IMR-90 (cell line): ENCODE data around the gene AMZ1. TPM values are rescaled to one million over a fixed set of nuclear protein-coding genes. Genes with fewer than 3 reads are reported as not detected.

Experiments used
- ATAC-seq: fragments of 200-7000 bp; cut with Tn5 transposase; 2 replicates; pipeline ENCODE4 v1.9.1; 2020; ENCODE audit warnings: low read depth, mild to moderate bottlenecking, moderate library complexity
- BruUV-seq: library from RNA; stranded (reverse); fragments of 400-500 nt; replicated peaks from 2 replicates; lab custom pipeline; 2021; lab: Mats Ljungman, UMichigan
- CTCF ChIA-PET: fragments of 300-600 bp; formaldehyde crosslinking; extraction: SDS; loops from one replicate; lab custom pipeline; 2021; ENCODE audit warnings: antibody characterized with exemption; lab: Yijun Ruan, JAX
- POLR2A ChIA-PET: fragments of 300-600 bp; sonication (Branson Sonifier 250); formaldehyde crosslinking; loops from one replicate; lab custom pipeline; 2022; ENCODE audit warnings: antibody characterized with exemption; ENCODE audit not compliant: unreplicated experiment; lab: Charles Lee
- DNase-seq: peaks from one replicate; pipeline ENCODE4 v3.0.0; 2013
- H2AFZ ChIP-seq: replicated peaks from 2 replicates; pipeline ENCODE3; 2013; ENCODE audit warnings: low read length, mild to moderate bottlenecking; ENCODE audit not compliant: poor library complexity
- H2AK5ac ChIP-seq: 2 replicates; pipeline ENCODE4 v1.6.1; 2013; ENCODE audit warnings: low read depth, low read length, inconsistent platforms
- H2AK9ac ChIP-seq: replicated peaks from 2 replicates; pipeline ENCODE3; 2013; ENCODE audit warnings: mild to moderate bottlenecking, low read depth, low read length, moderate library complexity; ENCODE audit not compliant: poor library complexity
- H2BK120ac ChIP-seq: 2 replicates; pipeline ENCODE4 v1.6.1; 2013; ENCODE audit warnings: low read depth, low read length, inconsistent platforms
- H2BK15ac ChIP-seq: 3 replicates; pipeline ENCODE4 v1.6.1; 2013; ENCODE audit warnings: low read depth, low read length, inconsistent platforms
- H2BK20ac ChIP-seq: 2 replicates; pipeline ENCODE4 v1.6.1; 2013; ENCODE audit warnings: low read depth, mild to moderate bottlenecking, inconsistent platforms, low read length, moderate library complexity
- H2BK5ac ChIP-seq: 2 replicates; pipeline ENCODE4 v1.6.1; 2013; ENCODE audit warnings: mild to moderate bottlenecking, low read depth, low read length, inconsistent platforms; ENCODE audit not compliant: poor library complexity, severe bottlenecking
- H3K14ac ChIP-seq: replicated peaks from 2 replicates; pipeline ENCODE4 v1.6.1; 2013; ENCODE audit warnings: low read depth, low read length, inconsistent platforms
- H3K18ac ChIP-seq: 2 replicates; pipeline ENCODE4 v1.6.1; 2013; ENCODE audit warnings: low read depth, low read length, control low read depth
- H3K23ac ChIP-seq: 2 replicates; pipeline ENCODE4 v1.6.1; 2013; ENCODE audit warnings: low read depth, low read length, inconsistent platforms
- H3K27ac ChIP-seq: 2 replicates; pipeline ENCODE4 v1.5.1; 2013; ENCODE audit warnings: mild to moderate bottlenecking, control low read depth, low read length; ENCODE audit not compliant: insufficient read depth
- H3K27me3 ChIP-seq: 2 replicates; pipeline ENCODE4 v1.6.1; 2013; ENCODE audit warnings: low read length; ENCODE audit not compliant: control insufficient read depth, insufficient read depth
- H3K36me3 ChIP-seq: 2 replicates; pipeline ENCODE4 v1.6.1; 2013; ENCODE audit warnings: low read length, mixed read lengths; ENCODE audit not compliant: control insufficient read depth, insufficient read depth
- H3K4ac ChIP-seq: 2 replicates; pipeline ENCODE4 v1.6.1; 2013; ENCODE audit warnings: low read depth, low read length, inconsistent platforms
- H3K4me1 ChIP-seq: 2 replicates; pipeline ENCODE4 v1.6.1; 2013; ENCODE audit warnings: low read length, mixed read lengths; ENCODE audit not compliant: control insufficient read depth, insufficient read depth
- H3K4me2 ChIP-seq: 2 replicates; pipeline ENCODE4 v1.6.1; 2013; ENCODE audit warnings: low read depth, mild to moderate bottlenecking, control low read depth, low read length, moderate library complexity
- H3K4me3 ChIP-seq: 2 replicates; pipeline ENCODE4 v1.5.1; 2013; ENCODE audit warnings: low read depth, mild to moderate bottlenecking, control low read depth, low read length, moderate library complexity; ENCODE audit not compliant: insufficient read depth
- H3K56ac ChIP-seq: 2 replicates; pipeline ENCODE4 v1.6.1; 2013; ENCODE audit warnings: low read length, inconsistent platforms; ENCODE audit not compliant: insufficient read depth; ENCODE audit errors: extremely low read depth
- H3K79me1 ChIP-seq, 2 experiments: 2 replicates each; pipeline ENCODE4 v1.6.1; 2013; ENCODE audit warnings: low read length in 2 of 2, inconsistent platforms in 1 of 2, low read depth in 1 of 2
- H3K9ac ChIP-seq: 2 replicates; pipeline ENCODE4 v1.6.1; 2013; ENCODE audit warnings: low read depth, low read length, control low read depth
- H3K9me1 ChIP-seq: 2 replicates; pipeline ENCODE4 v1.6.1; 2013; ENCODE audit warnings: low read length, inconsistent platforms; ENCODE audit not compliant: insufficient read depth
- H3K9me3 ChIP-seq: 2 replicates; pipeline ENCODE4 v1.6.1; 2013; ENCODE audit warnings: low read length; ENCODE audit not compliant: control insufficient read depth, insufficient read depth
- H4K20me1 ChIP-seq: 2 replicates; pipeline ENCODE4 v1.6.1; 2013; ENCODE audit warnings: low read length, inconsistent platforms; ENCODE audit not compliant: insufficient read depth
- H4K5ac ChIP-seq: 2 replicates; pipeline ENCODE4 v1.6.1; 2013; ENCODE audit warnings: mild to moderate bottlenecking, low read depth, low read length, control low read depth
- H4K8ac ChIP-seq, 2 experiments: 2 replicates each; pipeline ENCODE4 v1.6.1; 2013; ENCODE audit warnings: low read depth in 2 of 2, low read length in 2 of 2, control low read depth in 1 of 2, inconsistent platforms in 1 of 2
- H4K91ac ChIP-seq: 2 replicates; pipeline ENCODE4 v1.6.1; 2013; ENCODE audit warnings: low read depth, low read length, inconsistent platforms; ENCODE audit not compliant: insufficient read depth
- ELK1 ChIP-seq: fragments of 150-350 bp; IDR thresholded peaks from 2 replicates; pipeline ENCODE4 v1.6.1; 2016; ENCODE audit warnings: low read depth, mild to moderate bottlenecking, low read length, moderate library complexity, borderline replicate concordance
- RAD21 ChIP-seq: IDR thresholded peaks from 2 replicates; pipeline ENCODE4 v1.6.1; 2012; ENCODE audit warnings: low read length, improper control_type of control experiment
- RCOR1 ChIP-seq: IDR thresholded peaks from 2 replicates; pipeline ENCODE4 v1.6.1; 2012; ENCODE audit warnings: mild to moderate bottlenecking, low read length, improper control_type of control experiment; ENCODE audit not compliant: insufficient replicate concordance
- USF2 ChIP-seq: fragments of 150-350 bp; IDR thresholded peaks from 2 replicates; pipeline ENCODE4 v1.6.1; 2017; ENCODE audit warnings: mild to moderate bottlenecking, antibody characterized with exemption, low read length, low read depth
- WGBS, 2 experiments: methylation state at CpG; one replicate each; pipeline versions ENCODE4 v1.1.5 to v1.1.7; 2013; ENCODE audit warnings: missing lambda C conversion rate in 2 of 2; ENCODE audit not compliant: insufficient read length in 1 of 2; ENCODE audit errors: extremely low coverage in 2 of 2; 5-methylcytosine and 5-hydroxymethylcytosine counted together
- dilution Hi-C: fragments of 300-500 bp; cut with HindIII; formaldehyde crosslinking; loops from one replicate; pipeline ENCODE4 v1.14.3; 2018; ENCODE audit warnings: low sequenced_read_pairs; ENCODE audit not compliant: unreplicated experiment
- in situ Hi-C: fragments of 300-500 bp; cut with MboI; formaldehyde crosslinking; loops from 3 replicates; pipeline ENCODE4 v1.14.3; 2019; ENCODE audit warnings: low sequenced_read_pairs, inconsistent platforms, mixed read lengths
- intact Hi-C: fragments of 100-400 bp; cut with micrococcal nuclease; formaldehyde crosslinking; loops from 2 replicates; pipeline ENCODE4 v1.10.0; 2022
- polyA plus RNA-seq, 3 experiments: library from polyadenylated mRNA; depleted of rRNA; stranded (reverse); fragments of >200 nt; gene quantifications; 2 replicates each; pipeline ENCODE4 v1.2.3, GENCODE V29; 2012; ENCODE audit warnings: low replicate concordance in 1 of 3
- total RNA-seq: library from RNA; depleted of rRNA; stranded (reverse); fragments of >200 nt; gene quantifications from 2 replicates; pipeline ENCODE4 v1.2.3, GENCODE V29; 2012

The AMZ1 gene
- total and polyA plus RNA-seq, 2 of the 4 experiments (the other 2 are of a cell fraction), result 0.54 to 1.6 TPM

DNA sequence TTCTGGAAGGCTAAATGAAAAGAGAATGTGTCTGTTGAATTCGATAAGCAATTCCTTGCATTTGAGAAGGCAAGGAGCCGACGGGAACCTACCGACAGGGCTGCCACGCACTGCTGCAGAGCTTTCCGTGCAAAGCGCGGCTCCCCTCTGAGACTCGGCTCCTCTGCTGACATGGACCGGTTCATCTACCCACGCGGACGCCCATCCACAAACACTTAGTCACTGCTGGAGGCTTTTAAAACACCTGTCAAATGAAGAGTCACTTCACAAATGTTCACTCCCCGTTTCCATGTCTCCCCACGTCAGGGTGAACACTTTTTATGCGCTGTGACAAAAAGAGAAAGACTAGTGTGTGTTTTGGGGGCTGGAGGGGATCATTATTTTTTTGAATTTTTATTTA, 32.0 kb downstream of the AMZ1 start:
- POLR2A ChIA-PET, result no interaction called here
- H2BK20ac ChIP-seq, result no peak overlapping the region
- intact Hi-C loops (no loop called here), dilution Hi-C loops (no loop called here), in situ Hi-C loops (no loop called here)
- CTCF ChIA-PET, result no interaction called here
- H3K4ac ChIP-seq, result no peak overlapping the region
- H4K20me1 ChIP-seq, result no peaks in the 10 kb centered on the region
- H3K79me1 ChIP-seq, result peaks cover 7 to 44% of the 10 kb centered on the region in 2 experiments
- DNase-seq, result no peak
- H2BK120ac ChIP-seq, result no peak overlapping the region
- no peak overlapping the region for H2AK9ac ChIP-seq
- H3K4me1 ChIP-seq, result peaks cover 11% of the 10 kb centered on the region; the same call in 1 of the 2 replicates
- no peak overlapping the region for H3K4me2 ChIP-seq
- BruUV-seq, result no TSS peak
- H3K36me3 ChIP-seq, result peaks cover 33% of the 10 kb centered on the region
- no peak overlapping the region for H3K23ac ChIP-seq
- H4K91ac ChIP-seq, result no peak overlapping the region
- no peak for ATAC-seq
- no peak overlapping the region for H3K9ac ChIP-seq
- H3K18ac ChIP-seq, result no peak overlapping the region
- H3K4me3 ChIP-seq, result no peak overlapping the region
- H3K9me3 ChIP-seq, result no peaks in the 10 kb centered on the region
- no peak overlapping the region for H4K8ac ChIP-seq
- no peak overlapping the region for H3K14ac ChIP-seq
- no peak overlapping the region for H2AFZ ChIP-seq
- no peak overlapping the region for H2BK5ac ChIP-seq
- no peak overlapping the region for H4K5ac ChIP-seq
- peaks cover 18% of the 10 kb centered on the region for H3K9me1 ChIP-seq
- no peak overlapping the region for H2BK15ac ChIP-seq
- H3K27me3 ChIP-seq, result no peaks in the 10 kb centered on the region
- no peak overlapping the region for H3K27ac ChIP-seq
- no peak for TF ChIP-seq RAD21
- TF ChIP-seq RCOR1, result no peak
- no peak for TF ChIP-seq USF2
- TF ChIP-seq ELK1, result no peak
- no peak overlapping the region for H3K56ac ChIP-seq
- H2AK5ac ChIP-seq, result no peak overlapping the region
- WGBS, 2 experiments, result 90% methylated on average over 9 of the region's 16 CpGs; no CpG with 5 or more reads in 1 of the 2 experiments
